Medulla oblongata (tissue), 1 donor: ENCODE measurements around the gene NACAD.

Experiments used
- DNase-seq: peaks from one replicate; pipeline ENCODE4 v3.0.0-alpha.2; 2015; ENCODE audit errors: extremely low spot score

The NACAD gene

DNA sequence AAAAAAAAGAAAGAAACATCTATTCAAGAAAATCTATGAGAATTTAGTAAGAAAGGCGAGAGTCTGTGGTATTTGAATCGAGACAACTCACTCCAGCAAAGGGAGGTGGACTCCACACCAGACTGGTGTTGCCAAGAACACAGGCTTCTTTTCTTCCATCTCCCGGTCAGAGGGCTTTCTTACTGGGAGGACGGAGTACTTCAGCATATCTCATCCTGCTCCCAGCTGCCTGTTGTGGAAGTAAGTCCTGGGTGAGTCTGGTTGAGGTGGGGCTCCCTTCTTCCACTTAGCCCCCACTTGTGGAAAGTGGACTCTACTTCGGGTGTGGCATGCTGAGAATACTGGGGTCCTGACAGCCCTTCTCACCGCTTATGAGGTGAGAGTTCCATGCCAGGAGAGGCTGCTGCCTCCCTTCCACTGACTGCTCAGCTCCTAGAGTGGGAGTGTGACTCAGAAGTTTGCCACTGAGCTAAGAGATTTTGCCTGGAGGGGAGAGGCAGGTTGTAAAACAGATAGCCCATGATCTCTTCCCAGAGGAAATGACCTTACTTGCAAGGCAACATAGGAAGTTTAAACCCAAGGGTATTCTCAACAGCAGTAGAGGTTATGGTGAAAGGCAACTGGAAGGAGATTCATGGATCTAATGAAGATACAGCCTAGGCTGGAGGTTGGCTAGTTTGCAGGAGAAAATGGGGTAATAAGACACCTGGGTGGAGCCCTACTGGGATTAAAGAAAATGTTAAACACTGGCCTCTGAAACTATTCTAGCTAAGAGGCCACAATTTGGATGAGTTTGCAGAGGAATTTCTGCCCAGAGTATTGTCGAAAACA, 3.5 kb upstream of the NACAD start:
- no peak for DNase-seq

DNA sequence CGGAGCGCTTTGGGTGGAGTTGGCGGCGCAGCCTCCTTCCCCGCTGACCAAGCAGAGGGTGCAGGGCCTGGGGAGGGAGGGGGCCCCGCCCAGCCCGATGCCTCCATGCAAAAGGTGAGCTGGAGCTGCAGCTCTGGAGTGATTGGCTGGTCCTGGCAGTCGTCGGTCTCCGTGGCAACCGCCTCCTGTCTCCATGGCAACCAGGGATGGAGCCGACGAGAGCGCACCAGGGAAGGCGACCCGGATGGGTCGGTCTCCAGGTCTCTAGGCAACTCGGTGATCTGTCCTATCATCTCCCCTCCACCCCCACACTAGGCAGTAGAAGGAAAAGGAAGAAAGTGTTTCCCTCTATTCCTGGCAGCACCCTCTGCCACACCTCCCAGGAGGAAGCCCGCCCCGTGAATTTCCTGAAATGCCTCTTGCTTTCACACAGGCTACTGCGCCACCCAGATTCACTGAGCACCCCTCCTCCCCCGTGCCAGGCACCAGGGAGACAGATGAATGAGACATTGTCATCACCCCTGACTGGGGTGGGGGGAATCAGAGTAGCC, 647 bp upstream of the NACAD start:
- DNase-seq: peak; percentile 97

DNA sequence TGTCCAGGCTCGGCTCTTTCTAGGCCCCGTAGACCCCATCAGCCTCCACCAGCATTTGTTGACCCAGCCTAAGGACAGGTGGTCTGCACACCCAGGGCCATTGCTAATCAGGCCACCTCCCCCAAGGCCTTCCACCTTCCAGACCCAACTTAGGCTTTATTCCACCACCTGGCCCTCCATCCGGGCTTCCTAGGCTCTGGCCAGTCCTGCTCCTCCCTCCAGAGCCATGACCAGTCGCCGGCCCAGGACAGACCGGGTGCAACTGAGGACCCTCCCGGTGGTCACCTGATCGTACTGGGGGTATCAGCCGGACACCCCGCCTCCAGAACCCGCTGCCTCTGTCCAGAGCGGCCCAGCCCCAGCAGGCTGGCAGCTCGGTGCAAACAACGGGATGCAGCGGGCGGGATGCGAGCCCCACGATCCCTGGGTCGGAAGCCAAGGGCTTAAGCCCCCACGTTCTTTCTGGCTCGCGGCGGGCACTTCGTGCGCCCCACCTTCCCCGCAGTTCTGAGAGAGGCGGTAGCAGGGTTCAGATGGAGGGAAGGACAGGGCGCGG, 545 bp downstream of the NACAD start:
- DNase-seq: peak; percentile 9

DNA sequence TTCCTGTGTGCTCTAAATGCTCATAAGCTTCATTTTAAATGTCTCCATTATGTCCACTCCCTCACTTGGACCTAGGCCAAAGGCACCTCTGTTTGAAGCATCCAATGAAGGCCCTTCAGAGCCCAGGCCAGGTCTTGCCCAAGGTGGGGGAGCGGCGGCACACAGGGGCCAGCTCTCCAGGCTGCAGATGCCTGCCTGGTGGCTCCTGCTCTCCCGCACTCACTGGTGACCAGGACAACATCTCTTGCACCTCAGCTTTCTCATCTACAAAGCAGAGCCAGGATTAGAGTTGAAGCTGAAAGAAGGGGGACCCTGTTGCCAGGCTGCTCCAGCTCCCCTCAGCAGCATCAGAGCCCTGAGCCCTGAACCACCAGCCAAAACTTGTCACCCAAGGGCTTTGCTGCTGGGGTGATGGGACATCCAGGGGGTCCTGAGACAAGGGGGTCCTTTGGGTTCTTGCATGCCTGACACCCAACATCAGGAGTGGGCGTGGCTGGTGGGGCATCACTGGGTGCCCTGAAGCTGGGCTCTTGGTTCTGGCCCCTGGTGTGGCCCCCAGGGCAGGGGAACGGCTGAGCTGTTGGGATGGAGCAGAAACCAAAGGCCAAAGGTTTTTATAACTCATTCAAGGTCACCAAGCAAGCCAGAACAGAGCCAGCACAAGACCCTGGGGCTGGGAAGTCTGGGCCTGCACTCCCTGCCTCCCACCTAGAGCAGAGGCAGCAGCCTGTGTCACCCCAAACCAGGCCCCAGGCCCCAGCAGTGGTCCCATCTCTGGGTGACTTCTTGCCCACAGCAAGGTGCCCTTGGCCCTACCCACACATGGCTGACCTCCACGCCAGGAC, 1.2 kb downstream of the NACAD start:
- DNase-seq: peak; percentile 10

DNA sequence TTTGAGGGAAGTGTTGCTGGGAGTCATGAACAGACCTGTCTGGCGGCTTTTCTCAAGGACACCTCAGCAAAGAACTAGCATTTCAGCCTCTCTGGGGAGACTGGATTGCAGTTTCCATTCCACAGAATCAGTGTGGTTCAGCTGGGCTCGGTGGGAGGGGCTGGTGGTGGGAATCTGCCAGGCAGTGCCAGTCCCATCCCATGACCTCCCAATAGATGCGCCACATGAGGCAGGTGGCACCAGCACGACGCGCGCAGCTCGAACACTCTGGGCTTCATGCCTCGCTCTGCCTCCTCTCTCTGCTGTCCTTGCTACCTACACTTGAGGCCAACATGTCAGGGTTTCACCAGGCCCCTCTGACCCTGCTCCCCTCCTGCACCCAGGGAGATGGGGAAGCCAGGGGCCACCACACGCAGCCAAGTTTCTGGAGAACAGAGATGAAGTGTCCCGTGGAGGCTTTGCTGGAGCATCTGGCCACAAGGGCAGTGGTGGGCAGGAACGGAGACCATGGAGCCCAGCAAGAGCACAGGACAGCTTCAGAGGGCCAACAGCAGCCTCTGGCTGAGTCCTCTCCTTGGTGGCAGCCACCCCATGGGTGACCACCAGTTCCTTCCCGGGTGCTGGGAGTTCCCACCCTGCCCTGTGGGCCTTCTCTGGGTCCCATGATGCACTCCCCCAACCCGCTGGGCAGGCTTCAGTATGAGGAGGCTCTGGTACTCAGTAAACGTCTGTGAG, 2.3 kb downstream of the NACAD start:
- DNase-seq: peak; percentile 76

DNA sequence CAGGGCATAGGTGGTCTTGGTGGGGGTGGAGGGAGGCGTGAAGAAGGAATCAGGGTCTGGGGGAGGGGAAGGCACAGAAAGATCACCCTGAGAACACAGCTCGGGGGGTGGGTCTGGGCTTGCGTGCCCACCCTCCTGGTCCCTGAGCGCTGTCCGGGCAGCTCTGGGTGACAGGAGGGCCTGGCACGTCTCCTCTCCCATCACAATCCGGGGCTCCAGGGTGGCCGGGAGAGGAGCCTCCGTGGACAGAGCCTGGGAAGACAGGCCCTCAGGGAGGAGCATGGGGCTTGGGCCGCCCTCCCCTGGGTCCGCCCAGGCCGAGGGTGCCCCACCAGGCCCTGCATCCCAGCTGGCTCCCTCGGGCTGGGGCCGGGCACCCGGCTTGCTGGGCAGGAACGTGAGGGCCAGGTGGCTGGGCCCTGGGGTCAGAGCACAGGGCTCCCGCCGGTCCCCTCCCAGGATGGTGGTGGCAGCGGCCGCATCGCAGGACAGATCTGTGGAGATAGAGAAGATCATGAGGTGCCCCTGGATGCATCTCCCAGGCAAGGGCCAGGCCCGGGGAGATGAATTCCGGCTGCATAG, 3.1 kb downstream of the NACAD start:
- no peak for DNase-seq

DNA sequence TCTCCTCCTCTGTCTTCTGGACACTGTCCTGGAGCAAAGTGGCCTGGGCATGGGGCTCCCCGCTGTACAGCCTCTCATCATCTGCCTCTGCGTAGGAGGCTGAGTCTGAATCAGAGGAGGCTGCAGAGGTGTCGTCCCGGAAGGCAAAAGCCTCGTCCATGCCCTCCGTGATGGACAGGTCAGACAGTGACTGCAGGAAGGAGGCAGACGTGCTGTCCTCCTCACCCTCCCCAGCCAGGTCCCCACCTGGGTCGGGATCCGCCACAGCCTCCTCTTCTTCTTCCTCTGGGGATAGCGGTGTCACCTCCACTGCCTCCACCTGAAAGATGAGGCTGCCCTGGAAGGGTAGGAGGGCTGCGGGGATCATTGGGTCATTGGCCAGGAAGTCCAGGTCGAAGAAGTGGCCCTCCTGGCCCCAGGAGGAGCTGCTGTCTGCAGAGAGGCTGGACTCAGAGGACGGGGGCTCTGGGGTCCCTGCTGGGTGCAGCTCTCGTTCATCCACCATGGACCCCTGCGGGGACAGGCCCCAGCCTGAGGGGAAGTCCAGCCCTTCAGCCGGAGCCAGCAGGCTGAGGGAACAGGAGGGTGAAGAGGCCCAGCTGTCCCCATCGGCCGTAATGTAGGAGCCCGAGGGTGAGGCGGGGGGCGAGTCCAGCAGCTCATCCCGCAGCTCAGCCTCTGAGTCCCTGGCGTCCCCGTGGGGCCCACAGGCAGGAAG, 3.7 kb downstream of the NACAD start:
- DNase-seq: no peak

DNA sequence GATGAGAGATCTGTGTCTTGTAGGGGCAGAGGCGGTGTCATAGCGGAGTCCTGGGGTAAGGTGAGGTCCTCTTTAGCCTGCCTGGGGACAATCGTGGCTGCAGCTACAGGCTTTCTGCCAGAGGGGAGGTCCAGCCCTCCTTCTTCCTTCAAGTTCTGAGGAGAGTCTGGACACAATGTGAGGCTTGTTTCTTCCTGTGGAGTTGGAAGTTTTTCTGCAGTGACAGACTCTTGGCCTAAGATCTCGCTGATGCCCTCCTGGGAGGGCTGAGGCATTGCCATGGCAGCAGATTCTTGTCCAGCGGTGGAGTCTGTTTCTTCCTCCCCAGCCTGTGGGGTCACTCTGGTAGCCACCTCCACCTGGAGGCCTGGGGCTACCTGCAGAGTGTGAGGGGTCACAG, 4.4 kb downstream of the NACAD start:
- peak; percentile 45 for DNase-seq

DNA sequence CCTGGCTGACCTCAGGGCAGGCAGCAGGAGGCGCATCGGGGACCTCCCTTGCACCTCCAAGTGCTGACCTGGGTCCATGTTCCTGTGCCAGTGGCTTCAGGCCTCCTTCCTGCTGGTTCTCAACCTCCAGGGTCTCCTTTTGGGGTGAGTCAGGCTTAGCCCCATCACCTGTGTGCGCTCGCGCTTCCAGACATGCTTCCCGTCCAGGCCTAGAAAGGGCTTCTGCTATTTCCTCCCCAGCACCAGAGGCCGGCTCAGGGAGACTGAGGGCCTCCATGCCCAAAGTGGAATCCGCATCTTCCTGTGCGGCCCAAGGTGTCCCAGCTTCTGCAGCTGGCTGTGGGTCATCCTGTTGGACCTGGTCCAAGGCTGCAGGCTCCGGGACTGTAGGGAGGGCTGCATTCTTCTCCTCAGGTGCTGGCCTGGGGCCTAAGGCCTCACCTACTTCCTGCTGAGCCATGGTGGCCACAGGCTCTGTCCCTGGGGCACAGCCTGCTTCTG, 5.9 kb downstream of the NACAD start:
- no peak for DNase-seq

DNA sequence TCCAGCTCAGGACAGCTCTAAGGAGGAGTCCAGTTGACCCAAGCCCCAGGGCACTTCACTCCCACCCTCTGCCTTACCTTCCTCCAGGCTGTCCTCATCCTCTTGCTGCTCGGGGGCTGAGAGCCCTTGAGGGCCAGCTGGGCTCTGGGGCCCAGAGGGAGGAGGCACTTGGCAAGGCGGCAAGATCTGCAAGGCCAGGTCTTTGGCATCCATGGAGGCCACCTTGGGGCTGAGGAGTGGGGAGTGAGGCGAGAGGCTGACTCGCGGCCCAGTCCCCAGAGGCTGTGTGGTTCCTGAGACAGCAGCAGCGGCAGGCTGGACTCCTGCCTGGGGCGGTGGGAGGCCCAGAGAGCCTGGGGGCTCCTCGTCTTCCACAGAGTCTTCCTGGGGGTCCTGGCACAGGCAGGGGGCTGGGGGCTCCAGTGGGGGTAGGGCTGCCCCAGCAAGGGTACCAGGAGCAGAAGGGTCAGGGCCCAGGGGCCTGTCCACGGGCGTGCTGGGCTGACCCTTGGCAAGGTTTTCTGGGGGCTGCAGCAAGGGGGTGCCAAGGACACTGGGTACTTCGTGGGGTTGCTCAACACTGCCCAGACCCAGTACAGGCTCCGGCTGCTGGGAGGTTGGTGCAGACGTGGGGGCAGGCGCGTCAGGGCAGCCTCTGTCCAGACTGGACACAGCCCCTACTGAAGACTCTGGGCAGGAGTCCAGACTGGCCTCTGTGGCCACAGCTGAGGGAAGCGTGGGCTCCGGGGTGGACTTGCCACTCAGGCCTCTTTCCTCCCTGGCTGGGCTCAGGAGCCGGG, 6.5 kb downstream of the NACAD start:
- DNase-seq: peak; percentile 89

DNA sequence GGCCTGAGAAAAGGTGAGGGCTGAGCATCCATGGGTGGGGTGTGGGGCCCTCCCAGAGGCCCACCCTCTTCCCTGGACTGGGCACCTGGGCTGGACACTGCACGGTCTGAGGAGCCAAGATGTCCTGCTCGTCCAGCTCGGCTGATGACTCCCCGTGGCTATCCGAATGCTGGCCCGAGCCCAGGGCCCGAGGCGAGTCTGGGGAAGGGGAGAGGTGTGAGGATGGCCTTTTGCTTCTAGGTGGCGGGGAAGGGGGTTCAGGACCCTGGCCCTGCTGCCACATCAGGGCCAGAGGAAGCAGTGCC, 7.1 kb downstream of the NACAD start:
- DNase-seq: no peak

DNA sequence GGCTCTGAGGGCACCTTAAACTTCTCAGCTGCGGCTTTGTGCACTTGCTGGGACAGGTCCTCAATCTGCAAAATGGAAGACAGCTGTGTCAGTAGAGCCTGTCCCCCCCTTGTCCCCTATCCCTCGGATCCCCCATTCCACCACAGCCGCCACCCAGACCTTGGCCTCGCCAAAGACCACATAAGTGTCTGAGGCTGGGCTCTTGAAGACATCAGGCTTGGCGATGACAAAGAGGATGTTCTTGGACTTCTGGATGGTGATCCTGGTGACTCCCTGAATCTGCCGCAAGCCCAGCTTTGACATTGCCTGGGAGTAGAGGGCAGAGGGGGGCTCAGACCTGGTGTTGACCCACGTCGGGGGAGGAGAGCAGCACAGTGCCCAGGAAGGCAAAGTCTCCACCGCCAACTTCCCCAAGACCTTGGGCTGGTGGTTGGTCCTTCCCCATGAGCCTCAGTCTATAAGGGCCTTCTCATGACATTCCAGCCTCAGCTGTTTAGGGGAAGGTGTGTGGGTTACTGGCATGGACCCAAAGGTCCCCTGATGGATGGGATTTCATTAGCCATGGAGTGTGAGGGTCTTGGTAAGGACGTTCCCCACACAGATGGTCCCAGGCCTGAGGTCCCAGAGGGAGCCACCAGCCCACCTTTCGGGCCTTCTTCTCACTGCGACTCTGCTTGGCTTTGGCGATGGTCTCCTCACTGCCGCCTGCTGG, 7.7 kb downstream of the NACAD start:
- no peak for DNase-seq

DNA sequence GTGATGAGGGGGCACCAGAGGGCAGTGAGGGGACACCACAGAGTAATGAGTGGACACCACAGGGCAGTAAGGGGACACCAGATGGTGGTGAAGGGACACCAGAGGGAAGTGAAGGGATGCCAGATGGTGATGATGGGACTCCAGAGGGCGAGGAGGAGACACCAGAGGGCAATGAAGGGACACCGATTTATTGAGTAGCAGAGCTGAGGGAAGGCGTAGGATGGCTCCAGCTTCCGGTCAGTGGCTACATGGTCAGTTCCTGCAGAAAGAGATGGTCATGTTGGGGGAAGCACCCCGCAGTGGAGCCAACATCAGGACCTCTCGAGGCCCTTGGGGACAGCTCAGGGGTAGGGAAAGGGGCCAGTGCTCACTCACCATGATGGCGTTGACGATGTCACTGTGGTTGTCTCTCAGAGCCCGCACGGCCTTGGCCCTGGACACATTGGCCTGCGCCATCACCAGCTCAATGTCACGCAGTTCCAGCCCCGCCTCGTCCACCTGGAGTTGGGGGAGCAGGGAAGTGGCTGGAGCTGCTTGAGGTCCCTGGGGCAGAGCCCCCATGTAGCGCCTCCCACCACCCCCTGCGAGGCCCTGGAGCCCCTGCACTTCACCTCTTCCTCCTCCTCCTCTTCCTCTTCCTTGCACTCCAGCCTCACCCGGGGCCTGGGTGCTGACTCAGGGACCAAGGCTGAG, 8.4 kb downstream of the NACAD start:
- no peak for DNase-seq

DNA sequence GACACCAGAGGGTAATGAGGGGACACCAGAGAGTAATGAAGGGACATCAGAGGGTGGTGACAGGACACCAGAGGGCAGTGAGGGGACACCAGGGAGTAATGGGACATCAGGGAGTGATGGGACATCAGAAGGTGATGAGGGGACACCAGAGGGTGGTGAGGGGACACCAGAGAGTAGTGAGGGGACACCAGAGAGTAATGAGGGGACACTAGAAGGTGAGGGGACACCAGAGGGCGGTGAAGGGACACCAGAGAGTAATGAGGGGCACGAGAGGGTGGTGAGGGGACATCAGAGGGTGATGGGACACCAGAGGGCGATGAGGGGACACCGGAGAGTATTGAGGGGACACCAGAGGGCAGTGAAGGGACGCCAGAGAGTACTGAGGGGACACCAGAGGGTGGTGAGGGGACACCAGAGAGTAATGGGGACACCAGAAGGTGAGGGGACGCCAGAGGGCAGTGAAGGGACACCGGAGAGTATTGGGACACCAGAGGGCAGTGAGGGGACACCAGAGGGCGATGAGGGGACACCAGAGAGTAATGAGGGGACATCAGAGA, 10.6 kb downstream of the NACAD start:
- no peak for DNase-seq

DNA sequence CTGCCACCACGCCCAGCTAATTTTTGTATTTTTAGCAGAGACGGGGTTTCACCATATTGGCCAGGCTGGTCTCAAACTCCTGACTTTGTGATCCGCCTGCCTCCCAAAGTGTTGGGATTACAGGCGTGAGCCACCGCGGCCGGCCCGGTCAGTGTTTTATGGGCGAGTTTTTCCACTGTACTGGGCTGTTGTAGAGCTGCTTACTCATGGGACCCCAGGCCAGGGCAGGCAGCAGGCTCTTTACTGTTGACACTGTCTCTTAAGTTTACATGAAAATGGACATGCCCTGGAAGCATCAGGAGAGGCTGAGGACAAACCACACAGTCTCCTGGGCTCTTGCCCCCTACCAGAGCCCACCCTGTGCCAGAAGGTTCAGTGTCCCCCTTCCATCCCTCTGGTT, 11.2 kb downstream of the NACAD start:
- DNase-seq: no peak

DNA sequence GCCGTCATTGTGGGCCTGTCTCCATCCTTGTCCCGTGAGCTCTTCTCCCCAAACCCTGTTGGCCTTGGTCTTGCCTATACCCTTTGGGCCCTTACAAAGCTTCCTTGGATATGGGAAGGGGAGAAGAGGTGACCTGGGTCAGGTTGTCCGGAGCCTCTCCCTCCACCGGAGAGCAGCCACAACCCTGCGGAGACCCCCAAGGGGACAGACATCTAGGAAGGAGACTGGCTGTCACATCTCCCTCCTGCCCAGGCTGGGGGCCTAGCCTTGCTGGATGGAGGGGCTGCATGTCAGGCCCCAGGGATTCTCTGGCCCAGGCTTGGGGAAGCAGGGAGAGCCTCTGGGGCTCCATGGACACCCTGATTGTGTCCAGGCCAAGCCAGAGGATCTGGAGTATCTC, 11.8 kb downstream of the NACAD start:
- DNase-seq: no peak

DNA sequence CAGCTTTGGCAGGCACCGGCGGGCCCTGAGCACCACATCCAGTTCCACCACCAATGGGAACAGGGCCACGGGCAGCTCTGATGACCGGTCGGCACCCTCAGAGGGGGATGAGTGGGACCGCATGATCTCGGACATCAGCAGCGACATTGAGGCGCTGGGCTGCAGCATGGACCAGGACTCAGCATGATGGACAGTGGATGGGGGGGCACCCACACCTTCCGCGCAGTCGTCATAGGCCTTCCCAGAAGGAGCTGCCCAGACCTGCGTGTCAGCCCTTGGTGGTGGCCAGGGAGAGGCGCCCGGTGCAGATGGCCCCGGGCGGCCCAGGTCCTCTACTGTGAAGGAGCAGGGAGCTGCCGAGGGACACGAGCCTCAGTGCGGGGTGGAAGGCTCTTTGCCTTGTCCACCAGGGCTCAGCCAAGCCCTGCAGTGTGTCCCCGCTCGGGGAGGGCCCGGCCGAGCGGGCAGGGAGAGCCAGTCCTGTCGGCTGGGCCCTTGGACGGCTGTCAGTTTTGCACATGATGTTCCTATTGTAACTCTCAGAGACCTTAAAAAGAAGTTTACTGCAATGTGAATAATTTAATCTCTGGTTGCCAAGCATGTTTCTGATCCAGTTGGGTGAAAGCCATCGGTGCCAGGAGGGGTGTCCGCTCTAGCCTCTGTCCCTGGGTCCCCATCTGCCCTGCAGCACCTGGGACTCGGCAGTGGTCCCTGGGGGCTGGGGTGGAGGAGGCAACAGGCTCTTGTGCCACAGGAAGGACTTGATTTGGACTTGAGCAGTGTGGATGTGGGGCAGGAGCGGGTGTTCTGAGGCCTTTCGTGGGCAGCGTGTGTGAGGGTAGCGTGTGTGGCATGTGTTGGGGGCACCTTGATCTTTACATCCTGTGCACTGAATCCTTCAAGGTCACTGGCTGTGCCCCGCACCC, 12.6 kb downstream of the NACAD start:
- peak; percentile 52 for DNase-seq
